ENCODE results near the gene CRAT. TPM values are rescaled to one million over a fixed set of nuclear protein-coding genes. Genes with fewer than 3 reads are reported as not detected.
"Not testable (repeated sequence)": the region's sequence is repeated elsewhere in the genome, so short reads cannot be mapped to it uniquely, and the experiment has no call there.

The CRAT gene
- total RNA-seq, 1 donor from 2014 or later = 57.2 TPM

GRCh38 chr9:129138476-129139232, 28.1 kb upstream of the CRAT start:
- DNase-seq (ENCODE audit: low read depth) = peak; percentile 24

- no peak for DNase-seq (ENCODE audit: low read depth)
Observed at GRCh38 chr9:129138144-129138462, 27.5 kb upstream of the CRAT start.

DNA sequence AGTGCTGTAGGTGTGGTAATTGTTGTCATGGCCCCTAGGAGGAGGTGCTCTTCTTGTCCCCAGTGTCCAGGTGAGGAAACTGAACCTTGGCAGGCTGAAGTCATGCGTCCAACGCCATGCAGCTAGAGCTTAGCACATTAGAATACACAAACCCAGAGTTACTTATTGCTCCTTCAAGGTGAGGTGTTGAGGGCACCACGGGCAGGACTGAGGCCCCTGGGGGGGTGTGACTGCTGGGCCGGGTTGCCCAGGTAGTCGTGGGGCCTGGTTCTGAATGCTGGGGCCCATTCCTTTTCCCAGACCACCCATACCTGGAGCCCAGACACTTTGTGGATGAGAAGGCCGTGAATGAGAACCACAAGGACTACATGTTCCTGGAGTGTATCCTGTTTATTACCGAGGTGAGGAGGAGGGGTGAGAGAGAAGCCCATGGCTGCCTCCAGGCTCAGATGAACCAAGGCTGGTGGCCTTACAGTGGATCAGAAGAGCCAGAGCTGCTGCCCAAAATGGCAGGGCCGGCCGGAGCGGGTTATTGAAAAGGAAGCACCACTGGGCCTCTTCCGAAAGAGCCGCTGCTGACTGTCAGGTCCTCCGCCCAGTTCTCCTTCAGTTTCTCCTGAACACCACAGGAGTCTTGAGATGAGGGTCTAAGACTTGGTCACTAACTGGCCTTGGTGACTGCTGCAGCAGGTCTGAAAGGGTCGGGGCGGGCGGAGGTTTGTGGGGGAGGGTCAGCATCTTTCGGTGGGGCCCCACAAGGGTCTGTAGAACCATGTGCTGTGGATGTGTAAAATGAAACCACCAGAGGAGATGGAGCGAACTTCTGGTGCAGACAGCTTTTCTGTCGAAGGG, 26.9 kb upstream of the CRAT start:
- DNase-seq (ENCODE audit: low read depth) = no peak

DNA sequence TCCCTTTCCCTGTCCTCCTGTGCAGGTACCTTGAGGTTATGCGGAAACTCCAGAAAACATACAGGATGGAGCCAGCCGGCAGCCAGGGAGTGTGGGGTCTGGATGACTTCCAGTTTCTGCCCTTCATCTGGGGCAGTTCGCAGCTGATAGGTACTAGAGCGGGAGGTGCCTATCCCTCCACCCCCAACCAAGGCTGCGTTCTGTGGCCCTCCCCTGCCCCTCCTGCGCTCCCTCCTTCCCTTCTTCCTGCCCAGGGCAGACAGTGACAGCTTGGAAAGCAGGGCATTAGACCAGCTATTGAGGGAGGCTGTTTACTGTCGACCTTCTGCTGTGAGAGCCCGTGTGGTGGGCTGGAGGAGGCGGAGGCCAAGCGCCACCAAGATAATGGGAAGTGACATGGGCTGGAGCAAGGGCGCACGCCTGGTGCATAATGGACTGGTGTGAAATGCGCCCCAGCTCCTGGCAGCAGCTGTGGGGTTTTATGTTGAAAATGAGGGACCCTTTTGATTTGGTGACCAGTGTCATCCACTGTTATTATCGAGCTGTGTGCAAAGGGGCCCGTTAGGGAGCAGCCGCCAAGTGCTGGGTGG, 25.9 kb upstream of the CRAT start:
- DNase-seq (ENCODE audit: low read depth) = no peak

DNA sequence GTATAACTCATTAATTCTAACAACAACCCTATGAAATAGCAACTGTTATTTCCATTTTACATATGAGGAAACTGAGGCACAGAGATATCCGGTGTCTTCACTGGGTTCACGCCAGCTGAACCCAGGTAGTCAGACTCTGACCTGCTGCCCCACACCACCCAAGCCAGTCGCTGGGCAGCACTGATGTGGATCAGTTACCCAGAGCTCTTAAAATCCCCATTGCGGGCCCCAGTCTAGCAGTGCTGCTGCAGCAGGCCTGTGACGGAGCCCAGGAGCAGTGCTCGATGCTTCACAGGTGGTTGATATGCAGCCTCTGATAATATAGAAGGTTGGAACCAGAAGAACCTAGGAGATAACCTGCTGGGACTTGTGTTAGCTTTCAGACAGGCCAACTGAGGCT, 24.9 kb upstream of the CRAT start:
- DNase-seq (ENCODE audit: low read depth) = no peak

DNA sequence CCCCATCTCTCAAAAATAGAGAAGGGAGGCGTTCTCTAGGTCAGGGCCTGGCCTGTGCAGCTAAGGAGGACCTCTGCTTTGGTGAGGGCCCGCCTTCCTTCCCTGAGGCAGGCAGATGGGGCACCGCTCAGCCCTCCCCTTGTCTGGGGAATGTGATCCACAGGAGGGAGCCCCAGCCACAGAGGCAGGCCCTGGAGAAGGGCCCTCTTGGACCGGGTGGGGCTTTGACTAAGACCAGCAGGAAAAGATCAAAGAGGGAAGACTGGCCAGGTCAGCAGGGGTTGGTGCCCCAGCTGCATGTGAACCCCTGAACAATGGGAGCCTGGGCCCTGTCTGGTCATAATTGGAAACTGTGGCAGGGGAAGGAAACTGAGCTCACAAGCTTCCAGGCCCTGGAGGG, 22.5 kb upstream of the CRAT start:
- no peak for DNase-seq (ENCODE audit: low read depth)

GRCh38 chr9:129131300-129132145, 20.9 kb upstream of the CRAT start:
- DNase-seq (ENCODE audit: low read depth) = peak; percentile 54

- no peak for DNase-seq (ENCODE audit: low read depth)
Observed at GRCh38 chr9:129130791-129131190, 20.2 kb upstream of the CRAT start.

GRCh38 chr9:129130271-129130670, 19.7 kb upstream of the CRAT start:
- not testable (repeated sequence) for DNase-seq (ENCODE audit: low read depth)

- no peak for DNase-seq (ENCODE audit: low read depth)
Observed at GRCh38 chr9:129128689-129129088, 18.1 kb upstream of the CRAT start.

DNA sequence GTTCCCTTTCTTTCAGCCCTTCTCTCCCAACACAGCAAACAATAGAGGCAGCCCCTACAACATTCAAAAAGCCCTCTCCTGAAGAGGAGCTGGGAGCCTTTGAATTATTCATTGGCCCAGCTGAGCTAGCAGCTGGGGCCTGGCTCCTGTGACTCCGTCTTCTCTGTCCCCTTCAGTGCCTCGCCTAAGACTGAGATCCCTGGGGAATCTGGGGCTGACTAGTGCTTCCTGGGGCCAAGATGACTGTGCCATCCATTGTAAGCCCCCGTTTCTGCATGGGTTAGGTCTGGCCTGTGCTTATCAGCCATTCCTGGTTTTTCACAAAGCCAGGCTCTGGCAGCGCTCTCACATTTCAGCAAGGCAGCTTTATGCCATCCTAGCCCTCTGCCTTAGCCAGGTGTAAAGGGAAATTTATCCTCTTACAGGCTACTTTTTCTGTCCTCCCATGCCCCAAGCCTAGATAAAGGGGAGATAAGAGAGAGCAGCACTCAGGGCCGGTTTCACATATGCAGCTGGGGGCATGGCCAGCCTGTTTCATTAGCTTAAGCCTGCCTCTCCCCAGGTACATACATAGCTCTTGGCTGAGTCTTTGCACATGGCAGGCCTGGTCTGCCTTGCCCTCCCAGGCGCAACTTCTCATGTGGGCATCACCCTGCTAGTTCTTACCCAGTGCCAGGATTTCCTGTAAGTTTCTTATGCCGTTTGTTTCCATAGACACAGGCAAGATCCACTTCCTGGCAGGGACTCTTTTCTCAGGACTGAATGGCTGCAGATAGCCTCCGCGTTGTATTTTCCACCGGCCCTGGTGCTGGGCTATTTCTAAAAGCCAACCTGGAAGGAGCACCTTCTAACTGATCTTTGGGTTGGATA, 16.4 kb upstream of the CRAT start:
- no peak for DNase-seq (ENCODE audit: low read depth)

DNA sequence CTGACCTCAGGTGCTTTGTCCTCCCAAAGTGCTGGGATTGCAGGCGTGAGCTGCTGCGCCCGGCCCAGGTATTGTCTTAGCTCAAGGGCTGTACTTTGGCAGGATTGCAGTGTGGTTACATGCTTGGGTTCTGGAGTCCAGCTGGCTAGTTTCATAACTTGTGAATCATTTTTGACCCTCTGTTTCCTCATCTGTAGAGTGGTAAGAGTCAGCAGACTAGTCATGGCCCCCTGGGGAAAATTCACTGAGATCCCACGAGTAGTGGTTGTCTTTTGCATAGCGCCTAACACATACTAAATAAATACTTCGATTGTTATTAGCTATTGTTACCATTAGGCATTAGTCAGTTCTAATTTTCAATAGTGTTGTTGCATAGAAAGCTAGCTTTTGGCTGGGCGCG, 14.9 kb upstream of the CRAT start:
- DNase-seq (ENCODE audit: low read depth) = peak; percentile 93

GRCh38 chr9:129124506-129125069, 14.0 kb upstream of the CRAT start:
- DNase-seq (ENCODE audit: low read depth) = no peak

- not testable (repeated sequence) for DNase-seq (ENCODE audit: low read depth)
Observed at GRCh38 chr9:129122976-129123375, 12.4 kb upstream of the CRAT start.

DNA sequence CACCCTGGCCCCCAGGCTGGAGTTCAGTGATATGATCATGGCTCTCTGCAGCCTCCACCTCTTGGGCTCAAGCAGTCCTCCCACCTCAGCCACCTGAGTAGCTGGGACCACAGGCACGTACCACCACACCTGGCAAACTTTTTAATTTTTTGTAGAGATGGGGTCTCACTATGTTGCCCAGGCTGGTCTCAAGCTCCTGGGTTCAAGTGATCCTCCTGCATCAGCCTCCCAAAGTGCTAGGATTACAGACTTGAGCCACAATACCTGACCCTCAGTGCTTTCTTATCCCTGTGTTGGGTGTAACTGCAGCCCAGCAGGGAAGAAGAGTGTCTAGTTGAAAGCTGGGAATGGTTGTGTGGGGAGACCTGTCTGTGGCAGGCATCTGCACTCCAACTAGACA, 11.5 kb upstream of the CRAT start:
- DNase-seq (ENCODE audit: low read depth) = no peak

DNA sequence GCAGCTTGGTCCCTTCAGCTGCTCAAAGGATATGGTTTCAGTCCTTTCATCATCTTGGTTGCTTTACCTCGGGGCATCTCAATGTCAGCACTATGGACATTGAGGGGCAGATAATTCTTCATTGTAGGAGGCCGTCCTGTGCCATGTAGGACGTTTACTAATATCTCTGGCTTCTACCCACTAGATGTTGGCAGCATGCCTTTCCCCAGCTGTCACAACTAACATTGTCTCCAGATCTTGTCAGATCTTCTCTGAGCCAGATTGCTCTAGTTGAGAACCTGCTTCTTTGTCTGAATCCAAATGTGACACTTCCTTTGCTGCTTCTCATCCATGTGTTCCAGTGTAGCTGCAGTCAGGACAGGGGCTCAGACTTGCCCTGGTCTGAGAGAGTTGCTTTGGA, 10.9 kb upstream of the CRAT start:
- DNase-seq (ENCODE audit: low read depth) = no peak

DNA sequence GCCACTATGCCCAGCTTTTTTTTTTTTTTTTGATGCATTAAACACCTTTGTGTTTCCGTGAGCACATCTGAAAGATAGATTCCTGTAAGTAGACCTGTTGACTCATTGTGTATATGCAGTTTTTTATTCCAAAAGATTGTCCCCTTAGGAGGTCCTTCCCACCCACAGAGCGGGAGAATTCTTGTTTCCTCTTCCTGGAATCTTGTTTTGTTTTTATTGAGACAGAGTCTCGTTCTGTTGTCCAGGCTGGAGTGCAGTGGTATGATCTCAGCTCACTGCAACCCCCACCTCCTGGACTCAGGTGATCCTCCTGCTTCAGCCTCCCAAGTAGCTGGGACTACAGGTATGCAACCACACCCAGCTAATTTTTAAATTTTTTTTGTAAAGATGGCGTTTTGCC, 8.2 kb upstream of the CRAT start:
- no peak for DNase-seq (ENCODE audit: low read depth)

GRCh38 chr9:129113645-129114304, 3.2 kb upstream of the CRAT start:
- DNase-seq (ENCODE audit: low read depth) = no peak

DNA sequence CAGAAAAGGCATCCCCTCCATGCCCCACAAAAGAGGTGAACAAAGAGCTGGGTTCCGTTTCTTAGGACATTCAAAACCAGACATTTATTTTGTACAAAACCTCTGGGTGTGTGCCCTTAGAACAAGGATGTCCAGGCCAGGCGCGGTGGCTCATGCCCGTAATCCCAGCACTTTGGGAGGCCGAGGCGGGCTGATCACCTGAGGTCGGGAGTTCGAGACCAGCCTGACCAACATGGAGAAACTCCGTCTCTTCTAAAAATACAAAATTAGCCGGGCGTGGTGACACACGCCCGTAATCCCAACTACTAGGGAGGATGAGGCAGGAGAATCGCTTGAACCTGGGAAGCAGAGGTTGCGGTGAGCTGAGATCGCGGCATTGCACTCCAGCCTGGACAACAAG, 1.9 kb upstream of the CRAT start:
- not testable (repeated sequence) for DNase-seq (ENCODE audit: low read depth)

DNA sequence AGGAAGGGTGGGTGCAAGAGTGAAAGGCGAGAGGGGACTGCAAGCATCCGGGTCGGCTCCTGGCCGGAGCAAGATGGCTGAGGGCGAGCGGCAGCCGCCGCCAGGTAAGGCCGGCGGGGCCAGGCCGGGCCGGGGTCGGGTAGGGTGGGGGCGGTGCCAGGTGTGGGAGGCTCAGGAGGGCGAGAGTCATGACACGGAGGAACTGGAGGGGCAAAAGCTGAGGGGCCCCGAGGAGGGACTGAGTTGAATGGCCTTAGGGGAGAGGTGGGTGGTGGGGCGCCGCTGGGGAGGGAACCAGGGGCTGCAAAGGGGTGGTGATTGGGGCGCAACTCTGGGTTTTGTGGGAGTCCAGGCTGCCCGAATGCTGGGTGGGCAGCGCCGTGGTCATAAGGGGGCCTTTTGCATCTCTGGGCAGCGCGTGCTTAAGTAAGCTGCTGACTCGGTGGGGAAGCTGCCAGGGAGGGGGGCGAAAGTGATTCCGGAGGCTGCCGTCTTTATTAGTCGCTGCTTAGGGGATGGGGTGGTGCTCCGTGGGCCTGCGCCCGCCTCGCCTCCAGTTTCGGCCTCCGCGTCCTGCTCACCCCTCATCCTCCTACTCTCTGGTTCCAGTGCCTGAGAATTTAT, 1.0 kb upstream of the CRAT start:
- DNase-seq (ENCODE audit: low read depth) = no peak

Data from renal cortical epithelial cell (primary cell).